ENCODE data around the gene KIF12. TPM values are rescaled to one million over a fixed set of nuclear protein-coding genes. Genes with fewer than 3 reads are reported as not detected.

The KIF12 gene
- total and polyA plus RNA-seq, 2 experiments from 2014 or later, result 4.2 to 4.3 TPM

DNA sequence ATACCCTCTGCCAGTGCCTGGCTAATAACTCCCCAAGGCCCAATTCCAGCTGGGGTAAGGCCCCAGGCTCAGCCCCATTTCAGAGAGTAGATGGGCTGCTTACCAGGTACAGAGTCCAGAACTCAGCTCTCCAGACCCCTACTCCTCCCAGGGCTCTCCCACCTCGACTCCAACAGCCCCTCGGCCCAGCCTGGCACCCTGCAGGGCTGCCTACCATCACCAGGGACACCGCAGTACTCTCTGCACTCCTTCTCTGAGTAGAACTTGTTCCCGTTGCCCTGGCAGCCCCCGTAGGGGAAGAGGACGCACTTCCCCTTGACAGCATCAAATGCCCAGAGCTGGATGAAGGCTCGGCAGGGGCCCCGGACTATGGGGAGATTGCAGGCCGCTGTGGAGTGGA lies 38.4 kb downstream of the KIF12 start:
- ATAC-seq (no peak), DNase-seq (ENCODE audit: low spot score) (no peak)
- no peak overlapping the region for H2AFZ ChIP-seq
- H3K27ac Mint-ChIP-seq, result no peak overlapping the region
- H3K27ac ChIP-seq (ENCODE audit: low read depth), result no peak overlapping the region
- H3K79me2 ChIP-seq (replicated peaks; ENCODE audit: insufficient read depth), result no peaks in the 10 kb centered on the region
- no peaks in the 10 kb centered on the region; the same call in 1 of the 2 replicates for H4K20me1 ChIP-seq (replicated peaks; ENCODE audit: insufficient read depth)
- no peaks in the 10 kb centered on the region for H3K4me1 ChIP-seq (ENCODE audit: insufficient read depth)
- TF ChIP-seq ZNF331 (CRISPR knock-in tag; IDR thresholded peaks at IDR 0.05; ENCODE audit: low read depth) (no peak), NANOG (IDR thresholded peaks at IDR 0.05; ENCODE audit: borderline replicate concordance) (no peak), EZH2 (IDR thresholded peaks at IDR 0.05; ENCODE audit: low read depth, unreplicated experiment) (no peak), ZNF114 (CRISPR knock-in tag; IDR thresholded peaks at IDR 0.05) (no peak), POLR2AphosphoS5 (IDR thresholded peaks at IDR 0.05; ENCODE audit: low read depth) (no peak)
- TF ChIP-seq, protein P1, sequence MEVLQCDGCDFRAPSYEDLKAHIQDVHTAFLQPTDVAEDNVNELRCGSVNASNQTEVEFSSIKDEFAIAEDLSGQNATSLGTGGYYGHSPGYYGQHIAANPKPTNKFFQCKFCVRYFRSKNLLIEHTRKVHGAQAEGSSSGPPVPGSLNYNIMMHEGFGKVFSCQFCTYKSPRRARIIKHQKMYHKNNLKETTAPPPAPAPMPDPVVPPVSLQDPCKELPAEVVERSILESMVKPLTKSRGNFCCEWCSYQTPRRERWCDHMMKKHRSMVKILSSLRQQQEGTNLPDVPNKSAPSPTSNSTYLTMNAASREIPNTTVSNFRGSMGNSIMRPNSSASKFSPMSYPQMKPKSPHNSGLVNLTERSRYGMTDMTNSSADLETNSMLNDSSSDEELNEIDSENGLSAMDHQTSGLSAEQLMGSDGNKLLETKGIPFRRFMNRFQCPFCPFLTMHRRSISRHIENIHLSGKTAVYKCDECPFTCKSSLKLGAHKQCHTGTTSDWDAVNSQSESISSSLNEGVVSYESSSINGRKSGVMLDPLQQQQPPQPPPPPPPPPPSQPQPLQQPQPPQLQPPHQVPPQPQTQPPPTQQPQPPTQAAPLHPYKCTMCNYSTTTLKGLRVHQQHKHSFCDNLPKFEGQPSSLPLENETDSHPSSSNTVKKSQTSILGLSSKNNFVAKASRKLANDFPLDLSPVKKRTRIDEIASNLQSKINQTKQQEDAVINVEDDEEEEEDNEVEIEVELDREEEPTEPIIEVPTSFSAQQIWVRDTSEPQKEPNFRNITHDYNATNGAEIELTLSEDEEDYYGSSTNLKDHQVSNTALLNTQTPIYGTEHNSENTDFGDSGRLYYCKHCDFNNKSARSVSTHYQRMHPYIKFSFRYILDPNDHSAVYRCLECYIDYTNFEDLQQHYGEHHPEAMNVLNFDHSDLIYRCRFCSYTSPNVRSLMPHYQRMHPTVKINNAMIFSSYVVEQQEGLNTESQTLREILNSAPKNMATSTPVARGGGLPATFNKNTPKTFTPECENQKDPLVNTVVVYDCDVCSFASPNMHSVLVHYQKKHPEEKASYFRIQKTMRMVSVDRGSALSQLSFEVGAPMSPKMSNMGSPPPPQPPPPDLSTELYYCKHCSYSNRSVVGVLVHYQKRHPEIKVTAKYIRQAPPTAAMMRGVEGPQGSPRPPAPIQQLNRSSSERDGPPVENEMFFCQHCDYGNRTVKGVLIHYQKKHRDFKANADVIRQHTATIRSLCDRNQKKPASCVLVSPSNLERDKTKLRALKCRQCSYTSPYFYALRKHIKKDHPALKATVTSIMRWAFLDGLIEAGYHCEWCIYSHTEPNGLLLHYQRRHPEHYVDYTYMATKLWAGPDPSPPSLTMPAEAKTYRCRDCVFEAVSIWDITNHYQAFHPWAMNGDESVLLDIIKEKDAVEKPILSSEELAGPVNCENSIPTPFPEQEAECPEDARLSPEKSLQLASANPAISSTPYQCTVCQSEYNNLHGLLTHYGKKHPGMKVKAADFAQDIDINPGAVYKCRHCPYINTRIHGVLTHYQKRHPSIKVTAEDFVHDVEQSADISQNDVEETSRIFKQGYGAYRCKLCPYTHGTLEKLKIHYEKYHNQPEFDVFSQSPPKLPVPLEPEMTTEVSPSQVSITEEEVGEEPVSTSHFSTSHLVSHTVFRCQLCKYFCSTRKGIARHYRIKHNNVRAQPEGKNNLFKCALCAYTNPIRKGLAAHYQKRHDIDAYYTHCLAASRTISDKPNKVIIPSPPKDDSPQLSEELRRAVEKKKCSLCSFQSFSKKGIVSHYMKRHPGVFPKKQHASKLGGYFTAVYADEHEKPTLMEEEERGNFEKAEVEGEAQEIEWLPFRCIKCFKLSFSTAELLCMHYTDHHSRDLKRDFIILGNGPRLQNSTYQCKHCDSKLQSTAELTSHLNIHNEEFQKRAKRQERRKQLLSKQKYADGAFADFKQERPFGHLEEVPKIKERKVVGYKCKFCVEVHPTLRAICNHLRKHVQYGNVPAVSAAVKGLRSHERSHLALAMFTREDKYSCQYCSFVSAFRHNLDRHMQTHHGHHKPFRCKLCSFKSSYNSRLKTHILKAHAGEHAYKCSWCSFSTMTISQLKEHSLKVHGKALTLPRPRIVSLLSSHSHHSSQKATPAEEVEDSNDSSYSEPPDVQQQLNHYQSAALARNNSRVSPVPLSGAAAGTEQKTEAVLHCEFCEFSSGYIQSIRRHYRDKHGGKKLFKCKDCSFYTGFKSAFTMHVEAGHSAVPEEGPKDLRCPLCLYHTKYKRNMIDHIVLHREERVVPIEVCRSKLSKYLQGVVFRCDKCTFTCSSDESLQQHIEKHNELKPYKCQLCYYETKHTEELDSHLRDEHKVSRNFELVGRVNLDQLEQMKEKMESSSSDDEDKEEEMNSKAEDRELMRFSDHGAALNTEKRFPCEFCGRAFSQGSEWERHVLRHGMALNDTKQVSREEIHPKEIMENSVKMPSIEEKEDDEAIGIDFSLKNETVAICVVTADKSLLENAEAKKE (CRISPR knock-in tag; IDR thresholded peaks at IDR 0.05), result no peak
- H3K27me3 Mint-ChIP-seq (ENCODE audit: insufficient read depth, low read depth, poor library complexity), result peaks cover 11% of the 10 kb centered on the region
- H3K4me3 Mint-ChIP-seq, result no peak overlapping the region
- no peaks in the 10 kb centered on the region for H3K36me3 ChIP-seq (ENCODE audit: insufficient read depth)
- no peak overlapping the region for H3K4me2 ChIP-seq
- H3K27me3 ChIP-seq (ENCODE audit: insufficient read depth), result no peaks in the 10 kb centered on the region
- H3F3A ChIP-seq (replicated peaks; ENCODE audit: low read depth), result no peaks in the 10 kb centered on the region
- H3K9me2 ChIP-seq (ENCODE audit: insufficient read depth), result 0 out of 2 replicates have a peak, but pooled peaks cover 2% of the 10 kb centered on the region
- no peaks in the 10 kb centered on the region for H3K9me3 Mint-ChIP-seq
- peaks cover 3% of the 10 kb centered on the region for H3K4me1 Mint-ChIP-seq
- 0 out of 3 replicates have a peak, but pooled peaks cover 4% of the 10 kb centered on the region for H3K36me3 Mint-ChIP-seq (ENCODE audit: low read depth)
- no peak overlapping the region for H3K4me3 ChIP-seq

DNA sequence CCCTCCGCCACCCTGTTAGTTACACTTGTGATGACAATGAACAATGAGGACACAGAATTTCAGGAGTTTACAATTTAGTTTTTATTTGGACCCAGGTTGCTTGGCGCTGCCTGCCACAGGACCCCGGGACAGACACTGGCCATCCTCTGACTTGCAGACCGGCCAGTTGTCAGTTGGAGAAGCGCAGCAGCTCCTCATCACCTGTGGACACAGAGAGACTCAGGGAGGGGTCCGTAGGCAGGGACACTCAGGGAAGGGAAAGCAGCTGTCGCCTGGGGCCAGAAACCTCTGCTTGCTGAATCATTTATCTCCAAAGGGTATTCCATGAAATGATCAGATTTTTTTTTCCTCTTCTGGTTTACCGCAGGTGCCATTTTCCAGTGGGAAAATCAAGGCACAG lies 39.0 kb downstream of the KIF12 start:
- Mint-ChIP-seq H3K27me3 (ENCODE audit: insufficient read depth, low read depth, poor library complexity) (peaks cover 11% of the 10 kb centered on the region), H3K27ac (no peak overlapping the region), H3K4me1 (peaks cover 7% of the 10 kb centered on the region), H3K9me3 (no peaks in the 10 kb centered on the region), H3K36me3 (ENCODE audit: low read depth) (0 out of 3 replicates have a peak, but pooled peaks cover 4% of the 10 kb centered on the region), H3K4me3 (no peak overlapping the region)
- 0 out of 2 replicates have a peak, but pooled peaks cover 2% of the 10 kb centered on the region for H3K9me2 ChIP-seq (ENCODE audit: insufficient read depth)
- H3K4me3 ChIP-seq, result no peak overlapping the region
- no peaks in the 10 kb centered on the region for H3F3A ChIP-seq (replicated peaks; ENCODE audit: low read depth)
- no peaks in the 10 kb centered on the region; the same call in 1 of the 2 replicates for H4K20me1 ChIP-seq (replicated peaks; ENCODE audit: insufficient read depth)
- ATAC-seq, result no peak
- no peaks in the 10 kb centered on the region for H3K4me1 ChIP-seq (ENCODE audit: insufficient read depth)
- DNase-seq (ENCODE audit: low spot score), result no peak
- no peak overlapping the region for H2AFZ ChIP-seq
- no peak overlapping the region for H3K27ac ChIP-seq (ENCODE audit: low read depth)
- H3K36me3 ChIP-seq (ENCODE audit: insufficient read depth), result no peaks in the 10 kb centered on the region
- no peak overlapping the region for H3K4me2 ChIP-seq
- no peaks in the 10 kb centered on the region for H3K27me3 ChIP-seq (ENCODE audit: insufficient read depth)
- H3K79me2 ChIP-seq (replicated peaks; ENCODE audit: insufficient read depth), result no peaks in the 10 kb centered on the region
- TF ChIP-seq CREB1 (CRISPR knock-in tag; IDR thresholded peaks at IDR 0.05; ENCODE audit: low read depth) (no peak), EZH2phosphoT487 (IDR thresholded peaks at IDR 0.05; ENCODE audit: unreplicated experiment) (no peak), NANOG (IDR thresholded peaks at IDR 0.05; ENCODE audit: borderline replicate concordance) (no peak), EZH2 (IDR thresholded peaks at IDR 0.05; ENCODE audit: low read depth, unreplicated experiment) (no peak)
- TF ChIP-seq, protein P2, sequence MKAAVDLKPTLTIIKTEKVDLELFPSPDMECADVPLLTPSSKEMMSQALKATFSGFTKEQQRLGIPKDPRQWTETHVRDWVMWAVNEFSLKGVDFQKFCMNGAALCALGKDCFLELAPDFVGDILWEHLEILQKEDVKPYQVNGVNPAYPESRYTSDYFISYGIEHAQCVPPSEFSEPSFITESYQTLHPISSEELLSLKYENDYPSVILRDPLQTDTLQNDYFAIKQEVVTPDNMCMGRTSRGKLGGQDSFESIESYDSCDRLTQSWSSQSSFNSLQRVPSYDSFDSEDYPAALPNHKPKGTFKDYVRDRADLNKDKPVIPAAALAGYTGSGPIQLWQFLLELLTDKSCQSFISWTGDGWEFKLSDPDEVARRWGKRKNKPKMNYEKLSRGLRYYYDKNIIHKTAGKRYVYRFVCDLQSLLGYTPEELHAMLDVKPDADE (IDR thresholded peaks at IDR 0.05), result no peak
- TF ChIP-seq, protein P3, sequence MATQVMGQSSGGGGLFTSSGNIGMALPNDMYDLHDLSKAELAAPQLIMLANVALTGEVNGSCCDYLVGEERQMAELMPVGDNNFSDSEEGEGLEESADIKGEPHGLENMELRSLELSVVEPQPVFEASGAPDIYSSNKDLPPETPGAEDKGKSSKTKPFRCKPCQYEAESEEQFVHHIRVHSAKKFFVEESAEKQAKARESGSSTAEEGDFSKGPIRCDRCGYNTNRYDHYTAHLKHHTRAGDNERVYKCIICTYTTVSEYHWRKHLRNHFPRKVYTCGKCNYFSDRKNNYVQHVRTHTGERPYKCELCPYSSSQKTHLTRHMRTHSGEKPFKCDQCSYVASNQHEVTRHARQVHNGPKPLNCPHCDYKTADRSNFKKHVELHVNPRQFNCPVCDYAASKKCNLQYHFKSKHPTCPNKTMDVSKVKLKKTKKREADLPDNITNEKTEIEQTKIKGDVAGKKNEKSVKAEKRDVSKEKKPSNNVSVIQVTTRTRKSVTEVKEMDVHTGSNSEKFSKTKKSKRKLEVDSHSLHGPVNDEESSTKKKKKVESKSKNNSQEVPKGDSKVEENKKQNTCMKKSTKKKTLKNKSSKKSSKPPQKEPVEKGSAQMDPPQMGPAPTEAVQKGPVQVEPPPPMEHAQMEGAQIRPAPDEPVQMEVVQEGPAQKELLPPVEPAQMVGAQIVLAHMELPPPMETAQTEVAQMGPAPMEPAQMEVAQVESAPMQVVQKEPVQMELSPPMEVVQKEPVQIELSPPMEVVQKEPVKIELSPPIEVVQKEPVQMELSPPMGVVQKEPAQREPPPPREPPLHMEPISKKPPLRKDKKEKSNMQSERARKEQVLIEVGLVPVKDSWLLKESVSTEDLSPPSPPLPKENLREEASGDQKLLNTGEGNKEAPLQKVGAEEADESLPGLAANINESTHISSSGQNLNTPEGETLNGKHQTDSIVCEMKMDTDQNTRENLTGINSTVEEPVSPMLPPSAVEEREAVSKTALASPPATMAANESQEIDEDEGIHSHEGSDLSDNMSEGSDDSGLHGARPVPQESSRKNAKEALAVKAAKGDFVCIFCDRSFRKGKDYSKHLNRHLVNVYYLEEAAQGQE (IDR thresholded peaks at IDR 0.05; ENCODE audit: unreplicated experiment), result no peak
